HL-60 (cell line): ENCODE measurements around the gene CAPZA2.

ENCODE experiments used
- CTCF ChIP-seq: IDR thresholded peaks from one replicate; pipeline ENCODE4 v1.5.1; 2011; ENCODE audit warnings: low read length, control low read depth, inconsistent platforms; ENCODE audit not compliant: insufficient read depth
- POLR2AphosphoS5 ChIP-seq: IDR thresholded peaks from 2 replicates; pipeline ENCODE4 v1.6.1; 2012; ENCODE audit warnings: low read depth

GRCh38 chr7:116851671-116852070 is 10.7 kb upstream of the CAPZA2 start:
- TF ChIP-seq CTCF (no peak), POLR2AphosphoS5 (no peak)
